Dendritic cell treated with granulocyte-macrophage colony-stimulating factor and Interleukin-4, amounts not matched to agents 40 ng/mL and 50 ng/mL, for 4 days (primary cell): ENCODE data around the gene UPP2.

Source experiments
- H3K27ac Mint-ChIP-seq: one replicate; pipeline ENCODE4 v1.8.0; 2022; ENCODE audit warnings: mild to moderate bottlenecking, mixed read lengths
- H3K27me3 Mint-ChIP-seq: one replicate; pipeline ENCODE4 v1.8.0; 2022; ENCODE audit warnings: mild to moderate bottlenecking, mixed read lengths
- H3K36me3 Mint-ChIP-seq: one replicate; pipeline ENCODE4 v1.8.0; 2022; ENCODE audit warnings: low read depth, mixed read lengths
- H3K4me1 Mint-ChIP-seq: one replicate; pipeline ENCODE4 v1.8.0; 2022; ENCODE audit warnings: low read depth, mixed read lengths
- H3K4me3 Mint-ChIP-seq: one replicate; pipeline ENCODE4 v1.8.0; 2022; ENCODE audit warnings: mild to moderate bottlenecking, moderate library complexity, mixed read lengths
- H3K9me3 Mint-ChIP-seq: one replicate; pipeline ENCODE4 v1.8.0; 2022; ENCODE audit warnings: mixed read lengths
- intact Hi-C: fragments of 100-400 bp; cut with micrococcal nuclease; formaldehyde crosslinking; loops from one replicate; pipeline ENCODE4 v1.15.0; 2022

The UPP2 gene

DNA sequence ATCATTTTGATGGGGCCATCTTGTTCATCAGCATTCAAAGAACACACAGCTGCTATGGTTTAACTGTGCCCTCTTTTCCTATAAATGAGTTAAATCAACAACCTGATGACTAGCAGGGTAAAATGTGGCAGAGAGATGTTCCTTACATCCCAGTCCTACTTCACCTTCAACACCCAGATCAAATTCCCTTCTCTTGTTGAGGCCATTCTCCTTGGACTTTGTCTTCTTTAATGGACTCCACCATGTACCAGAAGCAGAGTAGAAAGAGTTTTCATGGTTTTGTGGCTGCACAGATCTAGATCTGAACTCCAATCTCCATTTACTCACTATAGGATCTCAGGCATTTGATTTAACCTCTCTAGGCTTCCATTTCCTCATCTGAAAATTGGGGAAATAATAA is 6.4 kb upstream of the UPP2 start:
- Mint-ChIP-seq H3K4me3 (no peak overlapping the region), H3K4me1 (no peaks in the 10 kb centered on the region), H3K27ac (no peak overlapping the region), H3K36me3 (no peaks in the 10 kb centered on the region), H3K9me3 (no peaks in the 10 kb centered on the region), H3K27me3 (no peaks in the 10 kb centered on the region)
- intact Hi-C loops = no loop called here

DNA sequence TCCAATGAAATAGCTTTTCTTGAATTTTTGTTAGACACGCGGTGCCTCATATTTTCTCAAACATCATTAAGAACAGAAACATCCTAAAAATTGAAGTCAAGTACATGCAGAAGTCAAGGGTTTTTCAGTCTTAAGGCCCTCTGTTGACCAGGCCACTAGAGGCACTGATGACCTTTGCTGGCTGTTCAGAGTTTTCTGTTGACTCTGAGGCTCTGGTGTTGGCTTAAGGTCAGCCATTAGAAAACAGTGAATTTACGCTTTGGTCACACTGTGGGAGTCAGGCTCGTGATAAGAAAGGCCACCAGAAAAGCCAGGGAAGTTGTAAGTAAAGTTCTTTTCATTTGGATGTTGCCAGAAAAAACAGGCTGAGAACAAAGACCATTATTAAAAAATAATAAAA is 5.8 kb upstream of the UPP2 start:
- no peaks in the 10 kb centered on the region for H3K36me3 Mint-ChIP-seq
- peaks cover 2% of the 10 kb centered on the region for H3K4me1 Mint-ChIP-seq
- intact Hi-C loops = no loop called here
- no peaks in the 10 kb centered on the region for H3K27me3 Mint-ChIP-seq
- no peak overlapping the region for H3K27ac Mint-ChIP-seq
- H3K9me3 Mint-ChIP-seq = no peaks in the 10 kb centered on the region
- H3K4me3 Mint-ChIP-seq = no peak overlapping the region

DNA sequence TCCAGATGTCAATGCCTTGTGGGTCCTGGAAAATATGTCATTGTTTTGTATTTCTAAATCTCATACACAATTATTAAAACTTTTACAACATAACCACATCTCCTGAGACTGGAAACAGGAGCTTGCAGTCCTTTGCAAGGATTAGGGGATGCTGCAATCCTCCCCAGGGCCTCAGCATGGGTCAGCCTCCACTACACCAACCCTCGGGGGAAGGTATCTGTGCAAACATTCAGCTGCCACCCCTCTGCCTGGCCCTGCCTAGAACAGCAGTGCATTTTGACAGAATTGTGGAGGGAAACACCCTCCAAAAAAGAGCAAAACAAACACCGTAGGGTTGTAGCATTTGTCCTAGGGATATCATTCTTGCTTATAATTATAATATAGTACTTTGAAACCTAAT is 4.2 kb upstream of the UPP2 start:
- Mint-ChIP-seq H3K27me3 (no peaks in the 10 kb centered on the region), H3K36me3 (no peaks in the 10 kb centered on the region), H3K4me3 (no peak overlapping the region), H3K4me1 (peaks cover 9% of the 10 kb centered on the region), H3K27ac (no peak overlapping the region), H3K9me3 (no peaks in the 10 kb centered on the region)
- intact Hi-C loops = no loop called here

DNA sequence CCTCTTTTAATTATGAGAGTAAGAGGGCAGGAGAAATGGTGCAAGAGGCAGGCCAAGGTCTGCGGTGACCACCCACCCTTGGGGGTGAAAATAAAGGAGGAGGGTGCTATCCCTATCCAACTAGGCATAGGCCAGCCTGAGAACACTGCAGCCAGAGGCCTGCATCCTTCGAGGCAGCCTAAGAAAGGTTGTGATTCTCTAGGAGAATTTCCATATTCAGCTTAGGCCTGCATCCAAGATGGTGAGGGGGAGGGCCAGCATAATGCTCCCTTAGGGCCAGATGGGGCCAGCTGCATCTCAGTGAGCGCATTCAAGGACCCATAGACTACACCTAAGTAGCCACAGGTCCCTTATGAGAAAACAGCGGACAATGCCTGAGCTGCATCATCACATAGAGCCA is 3.5 kb upstream of the UPP2 start:
- H3K27me3 Mint-ChIP-seq = no peaks in the 10 kb centered on the region
- no peaks in the 10 kb centered on the region for H3K36me3 Mint-ChIP-seq
- H3K4me3 Mint-ChIP-seq = no peak overlapping the region
- no peaks in the 10 kb centered on the region for H3K9me3 Mint-ChIP-seq
- H3K27ac Mint-ChIP-seq = no peak overlapping the region
- peaks cover 9% of the 10 kb centered on the region for H3K4me1 Mint-ChIP-seq
- intact Hi-C loops = no loop called here

DNA sequence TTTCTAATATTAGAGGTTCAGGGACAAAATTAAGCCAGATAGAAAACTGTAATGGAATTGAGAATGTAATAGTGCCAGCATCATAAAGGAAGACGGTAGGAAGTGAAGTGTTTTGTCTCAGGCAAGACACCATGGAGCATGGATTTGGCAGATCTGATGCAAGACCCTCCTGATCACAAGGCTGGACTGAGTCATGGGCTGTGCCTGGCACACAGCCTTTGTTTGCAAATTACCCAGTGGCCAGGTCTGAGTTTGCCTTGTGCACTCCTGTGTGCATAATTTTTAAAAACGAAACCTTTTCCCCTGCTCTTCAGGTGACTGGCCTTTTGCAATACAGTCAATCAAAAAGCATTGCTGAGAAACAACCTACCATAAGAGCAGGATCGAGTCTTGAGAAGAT is 2.0 kb upstream of the UPP2 start:
- H3K4me1 Mint-ChIP-seq = peaks cover 9% of the 10 kb centered on the region
- H3K4me3 Mint-ChIP-seq = no peak overlapping the region
- no peaks in the 10 kb centered on the region for H3K9me3 Mint-ChIP-seq
- intact Hi-C loops = no loop called here
- H3K27me3 Mint-ChIP-seq = no peaks in the 10 kb centered on the region
- no peaks in the 10 kb centered on the region for H3K36me3 Mint-ChIP-seq
- no peak overlapping the region for H3K27ac Mint-ChIP-seq

DNA sequence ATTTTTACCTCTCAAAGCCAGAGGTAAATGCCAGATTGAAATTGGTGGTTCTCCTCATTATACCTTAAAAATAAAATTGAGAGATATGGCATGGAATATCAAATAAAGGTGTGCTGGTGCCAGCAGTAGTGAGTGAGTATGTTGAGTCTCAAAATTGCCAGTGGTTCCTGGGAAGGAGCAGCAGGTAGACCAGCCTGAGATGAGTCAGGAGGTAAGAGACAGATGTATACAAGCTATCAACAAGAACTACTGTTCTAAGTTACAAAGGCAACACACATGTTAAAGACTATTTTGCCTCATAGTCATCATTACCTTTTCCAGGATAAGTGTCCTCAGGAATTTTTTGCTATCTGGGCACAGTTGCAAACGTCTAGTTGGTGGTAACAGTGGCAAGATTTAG is 1.3 kb upstream of the UPP2 start:
- H3K27ac Mint-ChIP-seq = no peak overlapping the region
- no peaks in the 10 kb centered on the region for H3K36me3 Mint-ChIP-seq
- intact Hi-C loops = no loop called here
- H3K4me3 Mint-ChIP-seq = no peak overlapping the region
- no peaks in the 10 kb centered on the region for H3K9me3 Mint-ChIP-seq
- no peaks in the 10 kb centered on the region for H3K27me3 Mint-ChIP-seq
- H3K4me1 Mint-ChIP-seq = peaks cover 9% of the 10 kb centered on the region

DNA sequence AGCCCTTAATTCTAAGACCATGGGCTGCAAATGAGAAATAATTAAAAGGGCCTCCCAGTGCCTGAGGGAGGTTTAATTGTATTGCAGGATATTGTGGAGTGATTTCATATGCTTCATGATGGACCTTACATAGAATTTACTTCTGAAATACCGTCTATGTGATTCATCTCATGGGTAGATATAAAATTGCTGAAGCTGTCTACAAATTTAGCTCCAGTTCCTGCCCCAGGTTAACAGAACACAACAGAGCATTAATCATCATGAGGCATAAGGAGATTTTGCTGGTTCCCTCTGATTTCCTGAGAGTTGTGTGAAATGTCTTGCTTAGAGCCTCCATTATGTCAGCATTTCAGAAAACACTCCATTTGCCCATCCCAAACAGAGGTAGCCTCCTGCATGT is 770 bp downstream of the UPP2 start:
- Mint-ChIP-seq H3K4me1 (peaks cover 9% of the 10 kb centered on the region), H3K27ac (no peak overlapping the region), H3K36me3 (no peaks in the 10 kb centered on the region), H3K4me3 (no peak overlapping the region), H3K27me3 (no peaks in the 10 kb centered on the region), H3K9me3 (no peaks in the 10 kb centered on the region)
- intact Hi-C loops = no loop called here

DNA sequence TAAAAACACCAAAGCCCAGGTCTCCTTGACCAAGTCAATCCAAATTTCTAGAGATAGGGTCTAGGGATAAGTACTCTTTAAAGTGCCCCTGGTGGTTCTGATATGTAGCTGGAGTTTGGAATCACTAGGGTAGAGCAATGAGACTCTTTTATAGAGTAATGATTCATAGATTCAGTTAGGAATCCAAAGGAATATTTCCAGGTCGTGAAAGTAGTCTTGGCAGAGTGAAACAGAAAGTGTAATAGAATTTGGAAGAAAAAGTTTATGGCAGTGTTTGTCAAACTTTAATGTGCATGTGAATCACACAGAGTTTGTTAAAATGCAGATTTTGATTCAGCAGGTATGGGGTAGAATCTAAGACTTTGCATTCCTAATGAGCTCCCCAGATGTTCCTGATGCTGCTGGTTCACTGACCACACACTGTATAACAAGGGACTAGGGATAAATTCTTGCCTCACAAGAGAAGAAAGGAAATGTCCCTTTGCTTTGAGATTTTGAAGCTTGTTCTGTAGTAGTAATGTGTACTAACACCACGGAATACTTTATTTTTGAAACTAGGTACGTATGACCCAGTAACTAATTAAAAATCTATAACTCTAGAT is 1.8 kb downstream of the UPP2 start:
- Mint-ChIP-seq H3K4me3 (no peak overlapping the region), H3K4me1 (peaks cover 9% of the 10 kb centered on the region), H3K36me3 (no peaks in the 10 kb centered on the region), H3K27me3 (no peaks in the 10 kb centered on the region), H3K9me3 (no peaks in the 10 kb centered on the region), H3K27ac (no peak overlapping the region)
- intact Hi-C loops = no loop called here

DNA sequence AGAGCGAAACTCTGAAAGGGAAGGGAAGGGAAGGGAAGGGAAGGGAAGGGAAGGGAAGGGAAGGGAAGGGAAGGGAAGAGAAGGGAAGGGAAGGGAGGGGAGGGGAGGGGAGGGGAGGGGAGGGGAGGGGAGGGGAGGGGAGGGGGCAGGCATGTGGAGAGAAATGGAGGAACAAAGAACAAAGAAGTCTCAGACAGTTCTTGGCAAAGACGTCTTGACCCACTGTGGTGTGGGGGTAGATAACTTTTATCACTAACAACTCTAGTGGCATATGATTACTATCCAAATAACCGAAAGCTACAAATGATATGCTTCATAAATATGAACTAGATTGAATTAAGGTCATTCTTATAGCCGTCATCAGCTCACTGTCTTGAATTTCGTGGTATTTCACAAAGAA is 3.2 kb downstream of the UPP2 start:
- H3K36me3 Mint-ChIP-seq = no peaks in the 10 kb centered on the region
- H3K27ac Mint-ChIP-seq = no peak overlapping the region
- intact Hi-C loops = no loop called here
- no peaks in the 10 kb centered on the region for H3K9me3 Mint-ChIP-seq
- H3K4me3 Mint-ChIP-seq = no peak overlapping the region
- peaks cover 9% of the 10 kb centered on the region for H3K4me1 Mint-ChIP-seq
- H3K27me3 Mint-ChIP-seq = no peaks in the 10 kb centered on the region

DNA sequence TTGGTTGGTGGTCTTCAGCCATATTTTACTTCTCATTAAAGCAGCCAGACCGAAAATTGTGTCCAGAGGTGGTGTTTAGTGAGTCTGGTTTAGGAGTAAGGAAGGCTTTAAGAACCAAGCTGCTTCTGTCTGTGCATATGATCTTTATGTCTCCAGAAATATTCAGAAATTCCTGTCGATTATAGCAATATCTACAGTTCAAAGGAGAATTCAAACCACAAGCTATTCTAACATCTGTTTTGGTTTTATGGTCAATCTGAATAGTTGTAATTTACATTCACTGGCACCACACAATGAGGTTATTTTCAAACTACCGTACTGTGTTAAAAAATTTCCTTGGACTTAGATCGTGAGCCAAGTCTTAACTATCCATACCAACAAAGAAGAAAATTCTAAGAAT is 11.3 kb downstream of the UPP2 start:
- no peak overlapping the region for H3K4me3 Mint-ChIP-seq
- intact Hi-C loops = no loop called here
- no peak overlapping the region for H3K27ac Mint-ChIP-seq
- no peaks in the 10 kb centered on the region for H3K27me3 Mint-ChIP-seq
- no peaks in the 10 kb centered on the region for H3K9me3 Mint-ChIP-seq
- H3K4me1 Mint-ChIP-seq = peaks cover 38% of the 10 kb centered on the region
- H3K36me3 Mint-ChIP-seq = no peaks in the 10 kb centered on the region

DNA sequence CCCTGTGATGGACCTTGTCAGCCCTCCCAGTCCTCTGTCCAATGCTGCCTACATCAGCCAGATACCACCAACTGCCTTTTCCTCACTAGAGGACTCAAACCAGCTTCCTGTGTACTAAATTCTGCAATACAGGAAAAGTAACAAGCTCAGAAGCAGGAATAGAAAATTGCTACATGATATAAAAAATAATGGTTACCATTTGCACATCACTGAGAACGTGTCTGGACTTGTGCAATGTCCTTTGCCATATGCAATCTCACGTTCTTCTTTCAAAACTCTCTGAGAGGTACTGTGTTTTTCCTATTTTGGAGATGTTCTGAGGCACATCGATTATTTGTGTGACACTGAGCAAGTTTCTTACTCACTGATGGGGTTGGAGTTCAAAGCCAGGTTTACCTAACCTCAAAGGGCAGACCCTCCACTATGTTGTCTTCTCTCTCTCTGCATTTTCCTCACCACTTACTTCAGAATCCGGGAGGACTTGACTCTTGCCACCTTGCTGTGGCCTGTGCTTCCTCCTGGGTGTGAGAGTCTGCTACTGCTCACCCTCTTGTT is 12.1 kb downstream of the UPP2 start:
- intact Hi-C loops = no loop called here
- no peak overlapping the region for H3K27ac Mint-ChIP-seq

DNA sequence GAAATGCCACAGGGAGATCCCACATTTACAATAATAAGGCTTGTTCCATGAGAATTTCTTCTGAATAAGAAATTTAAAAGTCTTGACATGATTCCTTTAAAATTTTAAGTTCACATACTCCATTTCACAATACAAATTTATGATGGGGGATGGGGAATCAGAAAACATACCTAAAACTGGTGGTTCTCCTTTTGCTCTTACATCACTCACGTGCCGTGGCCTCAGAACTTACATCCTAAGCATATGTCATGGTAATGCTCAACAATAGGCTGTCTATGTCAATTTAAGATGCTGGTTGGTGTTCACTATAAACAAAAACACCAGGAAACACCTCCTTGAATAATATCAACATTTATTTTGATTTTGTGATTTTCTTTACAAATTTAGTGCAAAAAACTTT is 12.8 kb downstream of the UPP2 start:
- H3K27me3 Mint-ChIP-seq = no peaks in the 10 kb centered on the region
- no peak overlapping the region for H3K27ac Mint-ChIP-seq
- H3K4me3 Mint-ChIP-seq = no peak overlapping the region
- peaks cover 38% of the 10 kb centered on the region for H3K4me1 Mint-ChIP-seq
- no peaks in the 10 kb centered on the region for H3K9me3 Mint-ChIP-seq
- intact Hi-C loops = no loop called here
- no peaks in the 10 kb centered on the region for H3K36me3 Mint-ChIP-seq

More for the DNA sequence above, 12.1 kb downstream of the UPP2 start:
- Mint-ChIP-seq H3K4me3 (no peak overlapping the region), H3K9me3 (no peaks in the 10 kb centered on the region), H3K36me3 (no peaks in the 10 kb centered on the region), H3K27me3 (no peaks in the 10 kb centered on the region), H3K4me1 (peaks cover 38% of the 10 kb centered on the region)

DNA sequence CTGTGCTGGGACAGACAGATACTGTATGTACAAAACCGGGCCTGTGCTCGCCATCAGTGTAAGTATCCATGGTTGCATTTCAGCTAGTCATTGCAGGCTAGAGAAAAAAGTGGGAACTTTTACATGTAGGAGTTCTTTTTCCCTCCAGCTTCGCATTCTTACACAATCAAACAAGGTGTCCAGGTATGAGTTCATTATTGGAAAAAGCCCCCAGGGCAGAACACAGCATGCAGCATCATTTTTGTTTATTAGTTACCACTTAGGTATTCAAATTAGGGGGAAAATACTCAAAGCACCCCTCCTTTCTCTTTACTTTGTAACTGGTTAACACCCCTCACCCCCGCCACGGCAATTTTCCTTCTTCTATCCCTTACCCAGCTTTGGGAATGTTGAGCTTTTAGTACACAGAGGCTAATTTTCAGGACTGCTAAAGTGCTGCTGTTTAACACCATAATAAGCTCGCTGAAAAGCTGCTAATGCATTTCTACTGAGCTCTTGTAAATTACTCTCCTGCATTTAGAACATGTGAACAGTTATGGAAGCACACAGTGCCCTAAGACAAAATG is 13.6 kb downstream of the UPP2 start:
- H3K36me3 Mint-ChIP-seq = no peaks in the 10 kb centered on the region
- H3K4me1 Mint-ChIP-seq = peaks cover 38% of the 10 kb centered on the region
- no peak overlapping the region for H3K27ac Mint-ChIP-seq
- intact Hi-C loops = no loop called here
- no peak overlapping the region for H3K4me3 Mint-ChIP-seq
- H3K9me3 Mint-ChIP-seq = no peaks in the 10 kb centered on the region
- H3K27me3 Mint-ChIP-seq = no peaks in the 10 kb centered on the region

DNA sequence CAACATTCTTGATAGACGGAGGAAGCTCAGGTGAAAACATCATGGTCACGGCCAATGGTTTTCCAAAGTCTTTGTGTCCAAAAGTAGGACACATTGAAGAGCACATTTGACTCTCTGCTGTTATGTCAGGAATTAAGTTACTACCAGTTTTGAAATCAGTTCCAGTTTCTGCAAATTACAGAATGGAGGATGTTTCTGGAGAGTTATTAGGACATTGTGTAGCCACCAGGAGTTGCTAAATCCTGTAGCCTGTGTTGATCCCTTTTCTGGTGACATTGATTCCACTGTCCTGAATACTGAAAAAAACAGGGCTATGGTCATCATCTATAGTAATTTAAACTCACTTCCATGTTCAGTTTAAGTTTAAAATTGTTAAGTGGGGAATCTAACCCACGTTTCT is 15.3 kb downstream of the UPP2 start:
- no peak overlapping the region for H3K27ac Mint-ChIP-seq
- no peaks in the 10 kb centered on the region for H3K9me3 Mint-ChIP-seq
- peaks cover 43% of the 10 kb centered on the region for H3K4me1 Mint-ChIP-seq
- H3K4me3 Mint-ChIP-seq = no peak overlapping the region
- H3K27me3 Mint-ChIP-seq = no peaks in the 10 kb centered on the region
- intact Hi-C loops = no loop called here
- H3K36me3 Mint-ChIP-seq = no peaks in the 10 kb centered on the region

DNA sequence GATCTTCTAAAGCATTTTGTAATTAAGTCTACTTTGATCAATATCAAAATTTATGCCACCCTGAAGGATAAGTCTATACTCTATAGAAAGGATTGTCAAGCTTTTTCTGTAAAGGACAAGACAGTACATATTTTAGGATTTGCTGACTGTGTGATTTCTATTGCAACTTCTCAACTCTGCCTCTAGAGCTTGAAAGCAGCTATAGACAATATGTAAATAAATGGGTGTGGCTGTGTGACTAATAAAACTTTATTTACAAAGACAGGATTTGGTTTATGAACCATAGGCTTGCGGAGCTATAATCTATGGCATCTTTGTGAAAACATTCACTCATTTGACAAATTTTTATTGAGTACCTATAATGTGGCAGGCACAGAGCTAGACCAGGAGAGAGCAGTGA is 18.4 kb downstream of the UPP2 start:
- Mint-ChIP-seq H3K9me3 (no peaks in the 10 kb centered on the region), H3K27me3 (no peaks in the 10 kb centered on the region), H3K4me1 (peaks cover 29% of the 10 kb centered on the region), H3K36me3 (no peaks in the 10 kb centered on the region), H3K27ac (no peak overlapping the region), H3K4me3 (no peak overlapping the region)
- intact Hi-C loops = no loop called here
